Cardiac septum (tissue), 1 donor: Measurements from ENCODE around the gene CNTN4. TPM values are rescaled to one million over a fixed set of nuclear protein-coding genes. Genes with fewer than 3 reads are reported as not detected.

ENCODE experiments used
- DNase-seq: peaks from one replicate; pipeline ENCODE4 v3.0.0-alpha.2; 2020; ENCODE audit warnings: low spot score
- intact Hi-C: fragments of 100-400 bp; cut with DNase I; formaldehyde crosslinking; loops from one replicate; pipeline ENCODE4 v1.14.0; 2022
- total RNA-seq: library from RNA; stranded (reverse); fragmentation: NEBNext Ultra II Directional; extraction: Animal tissue kit (Norgen Biotek cat#: 25700); gene quantifications from one replicate; pipeline ENCODE4 v1.2.1, GENCODE V29; 2021
- donor health status: DM: no; HTN: no; CAD: no.

The CNTN4 gene
- total RNA-seq, 1 donor from 2014 or later = 2.8 TPM

DNA sequence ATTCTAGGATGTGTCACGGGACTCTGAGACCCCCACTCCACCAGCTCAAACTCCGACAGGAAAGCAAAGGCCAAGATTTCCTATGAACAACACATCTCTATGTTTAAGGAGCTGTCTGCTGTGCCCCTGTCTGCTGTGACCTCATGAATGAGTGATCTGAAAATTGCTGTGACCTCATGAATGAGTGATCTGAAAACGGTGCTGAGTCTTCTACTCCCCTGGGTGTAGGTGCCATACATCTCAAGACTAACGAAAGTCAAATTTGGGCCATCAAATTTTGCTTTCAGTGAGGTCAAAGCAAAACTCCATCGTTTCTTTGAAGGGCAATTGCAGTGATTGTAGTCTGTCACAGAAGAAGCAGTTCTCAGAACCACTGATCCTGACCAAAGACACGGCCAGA lies 987.1 kb downstream of the CNTN4 start:
- DNase-seq = no peak
- intact Hi-C loops = no loop called here

DNA sequence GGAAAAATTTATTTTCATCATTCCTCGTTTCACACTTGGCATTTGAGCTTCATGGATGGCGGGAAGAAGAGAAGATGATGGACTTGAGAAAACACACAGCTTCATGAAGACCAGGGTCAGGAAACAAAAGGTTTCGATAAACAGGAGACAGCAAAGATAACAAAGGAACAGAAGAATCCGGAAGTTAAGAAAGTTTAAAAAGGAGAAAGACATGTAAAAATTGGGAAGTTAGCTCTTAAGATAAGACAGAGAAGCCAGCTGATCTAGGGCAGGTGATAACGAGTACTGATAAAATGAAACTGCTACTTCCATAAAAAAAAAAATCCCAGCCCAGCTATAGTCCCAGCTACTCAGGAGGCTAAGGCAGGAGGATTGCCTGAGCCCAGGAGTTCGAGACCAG lies 987.6 kb downstream of the CNTN4 start:
- no peak for DNase-seq
- intact Hi-C loops = no loop called here

- no peak for DNase-seq
- intact Hi-C loops = no loop called here
Measured at GRCh38 chr3:3087279-3087678, 988.6 kb downstream of the CNTN4 start.

DNA sequence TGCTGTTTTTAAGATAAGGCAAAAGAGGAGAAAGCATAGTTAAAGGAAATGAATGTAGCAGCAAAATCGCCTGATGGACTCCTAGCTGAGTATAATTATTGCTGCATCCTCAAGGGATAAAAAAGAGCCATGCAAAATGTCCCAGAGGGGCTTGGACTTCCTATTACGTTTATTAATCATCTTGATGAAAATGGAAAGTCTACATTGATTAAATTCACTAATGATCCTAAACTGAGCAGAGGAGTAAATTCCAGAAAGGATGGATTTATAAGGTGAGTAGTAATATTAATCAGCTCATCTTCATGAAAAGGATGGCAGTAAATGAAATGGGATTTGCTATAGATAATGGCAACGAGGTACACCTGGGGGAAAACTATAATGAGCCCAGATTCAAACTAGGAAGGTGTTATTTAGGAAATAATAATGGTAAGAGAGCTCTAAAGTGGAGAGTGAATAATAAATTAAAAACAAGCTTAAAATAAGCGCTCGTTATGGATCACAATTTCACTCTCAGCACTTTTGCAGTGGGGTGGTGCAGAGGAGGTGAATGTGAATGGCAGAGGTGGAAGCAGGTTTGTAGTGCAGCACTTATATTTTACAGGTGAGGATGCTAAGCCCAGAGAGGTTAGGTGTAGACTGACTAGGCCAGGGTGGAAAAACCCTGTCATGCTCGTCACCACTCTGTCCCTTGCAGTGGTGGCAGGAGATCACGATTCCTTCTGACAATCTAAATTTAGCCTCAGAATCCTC lies 989.2 kb downstream of the CNTN4 start:
- intact Hi-C loops = no loop called here
- DNase-seq = no peak

DNA sequence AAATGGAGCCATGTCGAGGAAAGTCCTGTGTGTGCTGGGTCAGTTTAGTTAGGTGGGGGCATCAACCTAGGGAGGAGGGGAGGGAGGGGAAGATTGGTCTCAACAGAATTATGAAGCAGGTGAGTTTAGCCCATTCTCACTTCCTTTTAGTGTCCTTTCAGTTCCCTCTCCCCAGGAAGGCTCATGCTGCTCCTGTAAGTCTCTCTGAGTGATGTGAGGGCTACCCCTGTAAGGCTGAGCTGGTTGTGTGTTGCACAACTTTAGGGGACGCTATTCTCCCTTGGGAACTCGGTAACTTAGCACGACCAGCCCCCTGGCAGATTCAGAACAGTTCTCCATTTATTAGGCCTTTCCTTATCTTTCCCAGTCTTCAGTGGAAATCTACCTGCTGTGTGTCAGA lies 990.4 kb downstream of the CNTN4 start:
- DNase-seq = no peak
- intact Hi-C loops = no loop called here

- no peak for DNase-seq
- intact Hi-C loops = no loop called here
Measured at GRCh38 chr3:3097958-3098357, 999.3 kb downstream of the CNTN4 start.

GRCh38 chr3:3101660-3102458 lies 1003.2 kb downstream of the CNTN4 start:
- no peak for DNase-seq
- intact Hi-C loops = no loop called here

DNA sequence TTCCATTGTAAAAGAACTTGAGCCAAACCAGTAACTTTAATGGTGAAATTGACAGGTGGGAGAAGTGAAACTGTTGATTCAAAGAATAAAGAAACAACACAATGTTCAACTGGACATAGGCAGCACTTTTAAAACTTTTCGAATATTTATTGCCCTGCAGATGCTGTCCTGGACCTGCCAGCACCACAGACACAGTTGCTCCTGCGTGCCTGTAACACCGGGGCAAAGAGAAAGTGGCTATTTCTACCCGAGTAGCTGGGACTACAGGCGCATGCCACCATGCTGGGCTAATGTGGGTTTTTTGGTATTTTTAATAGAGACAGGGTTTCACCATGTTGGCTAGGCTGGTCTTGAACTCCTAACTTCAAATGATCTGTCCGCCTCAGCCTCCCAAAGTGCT lies 1004.1 kb downstream of the CNTN4 start:
- intact Hi-C loops = no loop called here
- DNase-seq = no peak

- no peak for DNase-seq
- intact Hi-C loops = no loop called here
Measured at GRCh38 chr3:3105246-3105645, 1006.6 kb downstream of the CNTN4 start.

DNA sequence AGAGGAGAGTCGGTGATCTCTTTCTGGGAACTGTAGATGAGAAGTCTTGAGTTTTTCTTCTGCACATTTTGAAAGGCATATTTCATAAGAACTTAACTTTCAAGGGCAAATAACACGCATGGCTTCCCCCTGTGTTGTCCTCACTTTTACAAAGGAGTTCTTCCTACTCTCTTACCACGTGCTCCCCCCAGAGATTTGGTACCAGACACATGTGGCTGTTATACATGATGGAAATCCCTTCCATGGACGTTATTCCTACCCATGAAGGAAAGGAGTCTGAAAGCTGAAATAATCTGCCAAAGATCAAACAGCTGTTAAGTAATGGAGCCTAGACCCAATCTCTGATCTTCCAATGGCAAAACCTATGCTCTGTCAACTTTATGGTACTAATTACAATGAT lies 1007.1 kb downstream of the CNTN4 start:
- DNase-seq = no peak
- intact Hi-C loops = no loop called here

DNA sequence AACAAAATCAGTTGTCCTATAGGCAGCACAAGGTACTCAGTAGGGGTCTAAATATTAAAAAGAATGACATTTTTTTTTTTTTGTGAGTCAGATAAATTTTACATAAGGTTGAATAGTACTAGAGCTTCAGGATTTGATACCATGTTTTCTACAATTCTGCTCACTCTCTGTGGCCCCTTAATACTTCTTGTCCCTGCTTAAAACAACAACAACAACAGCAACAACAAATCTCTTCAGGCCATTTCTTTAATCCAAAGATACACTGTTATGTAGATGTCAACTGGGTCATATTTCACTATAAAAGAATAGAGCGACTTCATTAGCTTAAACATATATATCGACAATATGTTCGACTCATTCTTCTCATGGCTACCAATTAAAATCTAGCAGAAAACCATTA lies 1008.5 kb downstream of the CNTN4 start:
- intact Hi-C loops = no loop called here

More for the DNA sequence above, 1008.5 kb downstream of the CNTN4 start:
- DNase-seq = no peak
